Epithelial cell of proximal tubule (primary cell): Measurements from ENCODE around the gene TENM4. TPM values are rescaled to one million over a fixed set of nuclear protein-coding genes. Genes with fewer than 3 reads are reported as not detected.

Experiments
- DNase-seq: peaks from one replicate; pipeline ENCODE4 v3.0.0-alpha.2; 2011; ENCODE audit warnings: low read depth
- H3K4me3 ChIP-seq: 2 replicates; pipeline ENCODE4 v1.5.1; 2011; ENCODE audit warnings: low read depth, mild to moderate bottlenecking, low read length
- CTCF ChIP-seq: conservative IDR thresholded peaks from 2 replicates; pipeline ENCODE4 v1.5.1; 2012; ENCODE audit warnings: low read depth, mild to moderate bottlenecking, low read length
- total RNA-seq: library from RNA; depleted of rRNA; stranded (reverse); fragments of >200 nt; gene quantifications from 2 replicates; pipeline ENCODE4 v1.2.3, GENCODE V29; 2015

Gene TENM4
- total RNA-seq, 1 donor from 2014 or later: 22.2 TPM

DNA sequence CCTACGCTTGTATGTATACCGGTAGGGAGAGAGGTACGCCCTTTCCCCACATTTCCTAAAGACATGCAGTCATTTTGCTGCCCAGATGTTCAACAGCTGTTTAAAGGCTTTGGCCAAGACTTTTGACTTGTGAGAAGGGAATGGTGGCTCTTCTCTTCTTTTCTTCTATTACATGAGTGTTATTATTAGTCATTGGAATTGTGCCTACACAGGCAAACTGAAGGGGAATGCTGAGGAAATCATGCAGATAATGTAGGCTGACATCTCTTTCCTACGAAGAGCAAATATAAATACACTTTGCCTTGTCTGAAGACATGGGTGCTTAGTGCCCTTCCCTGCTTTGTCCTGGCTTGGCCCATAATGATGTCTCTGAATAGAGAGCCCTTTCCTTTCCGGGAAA, 671.9 kb downstream of the TENM4 start:
- DNase-seq: no peak
- TF ChIP-seq CTCF: no peak
- H3K4me3 ChIP-seq: no peak overlapping the region

GRCh38 chr11:78768345-78768744, 672.5 kb downstream of the TENM4 start:
- no peak overlapping the region for H3K4me3 ChIP-seq
- TF ChIP-seq CTCF: no peak
- DNase-seq: no peak

GRCh38 chr11:78767027-78767932, 673.5 kb downstream of the TENM4 start:
- no peak for TF ChIP-seq CTCF
- no peak overlapping the region for H3K4me3 ChIP-seq
- DNase-seq: no peak

- DNase-seq: no peak
- no peak overlapping the region for H3K4me3 ChIP-seq
- no peak for TF ChIP-seq CTCF
These were observed 675.9 kb downstream of the TENM4 start for GRCh38 chr11:78764946-78765345.

DNA sequence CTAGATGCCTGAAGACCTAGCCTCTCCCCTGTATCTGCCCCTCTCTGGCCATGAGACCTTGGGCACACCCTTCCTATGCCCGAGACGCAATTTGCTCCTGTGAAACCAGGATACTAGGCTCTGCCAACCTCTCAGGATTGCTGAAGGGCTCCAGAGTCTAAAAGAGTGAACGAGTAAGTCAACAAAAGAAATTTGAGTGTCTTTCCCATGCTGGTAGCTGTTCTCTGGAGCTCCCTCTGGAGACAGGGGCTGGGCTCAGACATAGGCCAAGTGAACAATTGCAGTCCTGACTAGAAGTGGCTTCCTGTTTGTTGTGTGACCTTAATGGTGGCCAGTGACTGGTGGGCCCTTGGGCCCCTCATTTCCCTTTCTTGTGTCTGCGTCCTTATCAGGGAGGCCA, 677.2 kb downstream of the TENM4 start:
- no peak overlapping the region for H3K4me3 ChIP-seq
- no peak for DNase-seq
- no peak for TF ChIP-seq CTCF

DNA sequence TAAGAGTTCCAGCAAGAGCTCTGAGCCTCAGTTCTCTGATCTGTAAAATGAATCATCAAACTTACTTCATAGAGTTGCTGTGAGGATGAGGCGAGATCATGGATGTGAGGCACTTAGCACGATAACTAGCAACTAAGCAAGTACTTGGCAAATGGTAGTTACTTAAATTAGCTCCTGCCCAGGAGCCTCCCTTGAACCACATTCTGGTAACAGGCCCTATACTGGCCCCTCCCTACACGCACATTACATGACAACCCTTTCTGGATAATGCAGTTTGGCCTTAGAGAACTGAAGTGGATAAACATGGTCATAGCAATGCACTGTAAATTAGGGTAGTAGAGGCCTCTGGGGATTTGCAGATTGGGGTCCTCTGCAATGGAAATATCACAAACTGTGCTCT, 678.7 kb downstream of the TENM4 start:
- DNase-seq: no peak
- H3K4me3 ChIP-seq: no peak overlapping the region
- no peak for TF ChIP-seq CTCF

DNA sequence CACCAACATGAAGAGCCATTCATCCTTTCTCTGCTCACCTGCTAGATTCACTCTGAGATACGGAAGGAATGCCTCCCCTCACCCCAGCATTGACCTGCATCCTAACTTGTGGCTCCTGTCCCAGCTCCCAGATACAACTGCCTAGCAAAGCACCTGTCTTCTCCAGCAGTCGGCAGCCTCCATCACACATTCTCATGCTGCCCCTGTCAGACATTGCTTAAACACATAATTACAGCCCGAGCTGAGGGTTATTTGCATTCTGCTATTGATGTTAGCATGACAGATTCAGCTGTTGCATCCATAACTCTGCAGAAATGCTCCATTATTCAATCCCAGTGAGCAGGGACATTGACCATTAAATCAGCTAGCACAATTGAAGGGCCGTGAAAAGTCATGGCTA, 681.8 kb downstream of the TENM4 start:
- DNase-seq: no peak
- no peak overlapping the region for H3K4me3 ChIP-seq
- no peak for TF ChIP-seq CTCF
